Tibial nerve (tissue), 4 donors: Measurements from ENCODE around the gene RNF157. TPM values are rescaled to one million over a fixed set of nuclear protein-coding genes. Genes with fewer than 3 reads are reported as not detected.

ENCODE experiments used
- DNase-seq, 2 donors: peaks; one replicate each; pipeline ENCODE4 v3.0.0-alpha.2; 2019; ENCODE audit warnings: low spot score in 2 of 2
- H3K27ac ChIP-seq, 4 donors: fragments of 200-600 bp; sonication (generic) in 3 of 4; one replicate each; pipeline ENCODE4 v1.5.1; 2017 to 2019; ENCODE audit warnings: mild to moderate bottlenecking in 1 of 4
- H3K27me3 ChIP-seq, 2 donors: fragments of 200-600 bp; sonication (generic) in 1 of 2; one replicate each; pipeline versions ENCODE4 v1.5.1 to v1.6.0; 2017 to 2019
- H3K36me3 ChIP-seq, 3 donors: fragments of 200-600 bp; sonication (generic); one replicate each; pipeline ENCODE4 v1.5.1; 2018 to 2019
- H3K4me1 ChIP-seq, 4 donors: fragments of 200-600 bp; sonication (generic) in 3 of 4; one replicate each; pipeline ENCODE4 v1.5.1; 2017 to 2019
- H3K4me3 ChIP-seq, 4 donors: fragments of 200-600 bp; sonication (generic) in 3 of 4; one replicate each; pipeline ENCODE4 v1.5.1; 2017 to 2019; ENCODE audit warnings: mild to moderate bottlenecking in 1 of 4, moderate library complexity in 1 of 4
- H3K9me3 ChIP-seq, 4 donors: fragments of 200-600 bp; sonication (generic) in 3 of 4; one replicate each; pipeline ENCODE4 v1.5.1; 2017 to 2019
- CTCF ChIP-seq, 5 experiments: fragments of 200-600 bp in 3 of 5; fragments of 450-650 bp in 2 of 5; sonication (generic) in 3 of 5; IDR thresholded peaks; one replicate each; pipeline ENCODE4 v1.5.1; 2016 to 2019; ENCODE audit warnings: antibody characterized with exemption in 5 of 5, mild to moderate bottlenecking in 3 of 5, moderate library complexity in 2 of 5
- EP300 ChIP-seq, 2 donors: sonication (generic); formaldehyde crosslinking; IDR thresholded peaks; one replicate each; pipeline ENCODE4 v1.6.1; 2017; ENCODE audit warnings: antibody characterized with exemption in 2 of 2, mild to moderate bottlenecking in 1 of 2
- POLR2A ChIP-seq, 2 donors: fragments of 450-650 bp; IDR thresholded peaks; one replicate each; pipeline ENCODE4 v1.6.1; 2017; ENCODE audit warnings: antibody characterized with exemption in 2 of 2, mild to moderate bottlenecking in 2 of 2, moderate library complexity in 2 of 2
- WGBS, 2 donors: methylation state at CpG; one replicate each; pipeline ENCODE4 v1.1.5; 2018; 5-methylcytosine and 5-hydroxymethylcytosine counted together
- total RNA-seq, 4 donors: library from RNA; depleted of rRNA; stranded (reverse); fragments of >200 nt; gene quantifications; one replicate each; pipeline ENCODE4 v1.1.0, GENCODE V29; 2016

The RNF157 gene
- total RNA-seq, 4 donors from 2014 or later, result 11.1 to 18.9 (median 15.2) TPM

- no peak overlapping the region for H3K4me3 ChIP-seq
- no peak for DNase-seq
- WGBS, 2 donors, result 89 to 90% methylated on average over 7 of the region's 7 CpGs
- TF ChIP-seq CTCF (IDR thresholded peaks at IDR 0.05) (no peak), POLR2A (IDR thresholded peaks at IDR 0.05) (no peak), EP300 (IDR thresholded peaks at IDR 0.05) (no peak)
- H3K36me3 ChIP-seq, result no peaks in the 10 kb centered on the region
- peaks cover 0 to 24% (median 9%) of the 10 kb centered on the region in 4 donors for H3K4me1 ChIP-seq
- no peak overlapping the region for H3K27ac ChIP-seq
- peaks cover 0 to 5% of the 10 kb centered on the region in 2 donors for H3K27me3 ChIP-seq
- no peaks in the 10 kb centered on the region for H3K9me3 ChIP-seq
Observed at GRCh38 chr17:76237859-76238313, 2.4 kb downstream of the RNF157 start.

- H3K4me1 ChIP-seq, result peaks cover 0 to 18% (median 7%) of the 10 kb centered on the region in 4 donors
- no peak overlapping the region for H3K4me3 ChIP-seq
- TF ChIP-seq CTCF (IDR thresholded peaks at IDR 0.05), result no peak
- no peak for TF ChIP-seq EP300 (IDR thresholded peaks at IDR 0.05)
- no peak for TF ChIP-seq POLR2A (IDR thresholded peaks at IDR 0.05)
- H3K27ac ChIP-seq, result no peak overlapping the region
- H3K9me3 ChIP-seq, result no peaks in the 10 kb centered on the region
- H3K27me3 ChIP-seq, result peaks cover 0 to 3% of the 10 kb centered on the region in 2 donors
- H3K36me3 ChIP-seq, result no peaks in the 10 kb centered on the region
- DNase-seq, result no peak
Observed at GRCh38 chr17:76236603-76237002, 3.7 kb downstream of the RNF157 start.

GRCh38 chr17:76235883-76236282, 4.4 kb downstream of the RNF157 start:
- no peak overlapping the region for H3K27ac ChIP-seq
- H3K9me3 ChIP-seq, result no peaks in the 10 kb centered on the region
- TF ChIP-seq POLR2A (IDR thresholded peaks at IDR 0.05) (no peak), EP300 (IDR thresholded peaks at IDR 0.05) (no peak), CTCF (IDR thresholded peaks at IDR 0.05) (no peak)

GRCh38 chr17:76234354-76234679, 6.0 kb downstream of the RNF157 start:
- 84 to 85% methylated on average over 5 of the region's 5 CpGs for WGBS, 2 donors
- Histone ChIP-seq H3K4me3 (no peak overlapping the region), H3K27me3 (no peaks in the 10 kb centered on the region), H3K36me3 (no peaks in the 10 kb centered on the region), H3K27ac (no peak overlapping the region), H3K4me1 (peaks cover 0 to 2% (median 0%) of the 10 kb centered on the region in 4 donors), H3K9me3 (no peaks in the 10 kb centered on the region)
- TF ChIP-seq CTCF (IDR thresholded peaks at IDR 0.05) (no peak), POLR2A (IDR thresholded peaks at IDR 0.05) (no peak), EP300 (IDR thresholded peaks at IDR 0.05) (no peak)
- DNase-seq, result no peak

More at GRCh38 chr17:76235883-76236282, 4.4 kb downstream of the RNF157 start:
- Histone ChIP-seq H3K4me3 (no peak overlapping the region), H3K36me3 (no peaks in the 10 kb centered on the region), H3K4me1 (peaks cover 0 to 11% (median 3%) of the 10 kb centered on the region in 4 donors), H3K27me3 (peaks cover 0 to 3% of the 10 kb centered on the region in 2 donors)
- 95 to 98% methylated on average over 2 of the region's 2 CpGs for WGBS, 2 donors
- DNase-seq, result no peak

- Histone ChIP-seq H3K27ac (no peak overlapping the region), H3K4me3 (no peak overlapping the region), H3K4me1 (no peaks in the 10 kb centered on the region), H3K36me3 (no peaks in the 10 kb centered on the region), H3K27me3 (no peaks in the 10 kb centered on the region), H3K9me3 (no peaks in the 10 kb centered on the region)
- no peak for DNase-seq
- 95 to 96% methylated on average over 6 of the region's 6 CpGs for WGBS, 2 donors
- TF ChIP-seq CTCF (IDR thresholded peaks at IDR 0.05), result no peak
- no peak for TF ChIP-seq EP300 (IDR thresholded peaks at IDR 0.05)
Observed at GRCh38 chr17:76233588-76234353, 6.5 kb downstream of the RNF157 start.
